COR-L47 (cell line): ENCODE data around the gene ZFC3H1.

Experiments
- DNase-seq: peaks from one replicate; lab custom pipeline; 2025; lab: John Stamatoyannopoulos, UW

Gene ZFC3H1

GRCh38 chr12:71638499-71638898, 25.1 kb downstream of the ZFC3H1 start:
- DNase-seq: no peak

DNA sequence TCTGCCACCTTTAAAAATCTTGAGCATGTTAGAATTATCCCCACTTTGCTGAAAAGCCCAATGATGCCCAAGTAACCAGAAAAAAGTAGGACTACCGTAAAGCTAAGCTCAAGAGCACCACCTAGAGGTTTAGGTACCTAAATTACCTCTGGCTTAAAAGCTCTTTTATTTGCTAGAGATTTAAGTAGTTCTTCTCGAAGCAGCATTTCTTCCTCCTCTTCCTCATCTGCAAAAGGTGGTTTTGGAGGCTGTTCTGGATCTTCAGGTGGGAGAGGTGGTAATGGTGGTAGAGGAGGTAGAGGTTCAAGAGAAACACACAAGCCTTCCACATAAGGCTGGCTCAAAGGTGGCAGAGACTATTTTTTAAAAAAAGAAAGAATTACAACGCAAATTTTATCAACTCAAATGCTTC, 26.9 kb downstream of the ZFC3H1 start:
- peak; percentile 84 for DNase-seq

DNA sequence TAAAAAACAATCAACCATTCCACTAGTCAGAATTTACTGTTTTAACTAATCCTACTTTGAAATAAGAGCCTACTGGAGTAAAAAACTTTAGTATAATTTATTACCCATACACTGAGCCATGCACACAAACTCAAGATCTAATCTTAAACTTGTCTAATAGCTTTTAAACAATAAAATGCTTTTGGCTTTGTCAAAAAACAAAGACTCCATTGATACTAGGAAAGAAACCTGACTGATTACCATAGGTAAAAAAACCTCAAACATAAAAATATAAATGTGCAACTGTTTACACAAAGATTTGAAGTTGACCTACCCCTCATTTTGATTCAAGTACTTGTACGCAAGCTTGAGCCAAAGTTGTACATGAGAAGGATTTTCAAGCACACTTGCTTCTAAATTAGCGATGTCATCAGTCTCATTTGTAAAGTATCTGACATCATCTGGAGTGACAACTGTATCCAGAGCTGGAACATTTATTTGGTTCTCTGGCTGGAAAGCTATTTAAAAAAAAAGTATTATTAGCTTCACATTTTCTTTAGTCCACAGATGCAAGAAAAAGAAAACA, 36.1 kb downstream of the ZFC3H1 start:
- DNase-seq: no peak

GRCh38 chr12:71626768-71627167, 36.9 kb downstream of the ZFC3H1 start:
- no peak for DNase-seq

DNA sequence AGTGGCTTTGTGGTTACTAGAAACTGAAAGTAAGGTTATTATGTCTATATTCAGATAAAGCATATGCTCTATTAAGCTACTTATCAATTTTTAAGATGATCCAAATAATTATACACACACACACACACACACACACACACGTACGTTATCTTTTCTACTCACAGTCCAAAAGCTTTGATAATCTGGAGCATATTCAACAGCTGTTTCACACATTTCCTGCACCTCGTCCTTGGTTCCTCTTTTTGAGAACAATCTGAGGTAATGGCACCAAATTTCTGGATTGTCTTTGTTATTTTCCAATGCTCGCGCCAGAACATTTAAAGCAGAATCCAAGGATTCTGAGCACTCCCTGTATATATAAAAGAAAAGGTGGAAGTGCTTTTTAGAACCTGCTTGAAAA, 37.5 kb downstream of the ZFC3H1 start:
- no peak for DNase-seq

- DNase-seq: no peak
Measured at GRCh38 chr12:71625476-71625875, 38.2 kb downstream of the ZFC3H1 start.

GRCh38 chr12:71621938-71622337, 41.7 kb downstream of the ZFC3H1 start:
- DNase-seq: no peak

DNA sequence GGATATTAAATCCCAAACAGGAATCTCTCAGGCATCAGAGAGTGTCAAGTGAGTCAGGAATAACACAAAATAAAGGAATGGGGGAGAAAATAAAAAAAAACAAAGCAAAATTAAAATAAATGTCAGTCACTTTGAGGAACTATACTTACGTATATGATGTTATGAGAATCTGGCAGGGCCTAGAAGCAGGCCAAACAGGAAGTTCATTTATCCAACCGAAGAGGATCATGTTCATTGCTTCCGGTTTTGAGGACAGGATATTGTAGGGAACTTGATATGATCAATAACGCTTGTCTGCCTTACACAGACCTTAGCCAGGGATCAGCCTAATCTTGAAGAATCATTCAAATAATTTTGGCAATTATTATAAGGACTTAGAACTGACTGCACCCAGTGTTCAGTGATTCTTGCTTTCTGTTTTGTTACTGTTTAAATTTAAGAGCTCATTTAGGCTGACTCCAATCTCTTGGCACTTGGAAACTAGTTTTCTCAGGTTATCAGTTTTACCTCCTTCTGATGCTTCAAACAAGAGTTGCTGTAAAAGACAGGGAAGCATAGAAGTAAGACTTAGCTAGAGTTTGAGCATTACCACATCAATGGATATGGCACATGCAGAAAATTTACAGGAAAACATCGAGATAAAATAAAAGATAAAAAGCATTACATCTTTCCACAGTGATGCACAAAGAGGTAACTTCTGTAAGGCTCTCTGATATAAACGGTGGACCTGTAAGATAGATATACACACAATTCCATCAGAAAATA, 53.4 kb downstream of the ZFC3H1 start:
- no peak for DNase-seq

GRCh38 chr12:71607494-71608330, 55.9 kb downstream of the ZFC3H1 start:
- no peak for DNase-seq

- no peak for DNase-seq
Measured at GRCh38 chr12:71605039-71605438, 58.6 kb downstream of the ZFC3H1 start.

DNA sequence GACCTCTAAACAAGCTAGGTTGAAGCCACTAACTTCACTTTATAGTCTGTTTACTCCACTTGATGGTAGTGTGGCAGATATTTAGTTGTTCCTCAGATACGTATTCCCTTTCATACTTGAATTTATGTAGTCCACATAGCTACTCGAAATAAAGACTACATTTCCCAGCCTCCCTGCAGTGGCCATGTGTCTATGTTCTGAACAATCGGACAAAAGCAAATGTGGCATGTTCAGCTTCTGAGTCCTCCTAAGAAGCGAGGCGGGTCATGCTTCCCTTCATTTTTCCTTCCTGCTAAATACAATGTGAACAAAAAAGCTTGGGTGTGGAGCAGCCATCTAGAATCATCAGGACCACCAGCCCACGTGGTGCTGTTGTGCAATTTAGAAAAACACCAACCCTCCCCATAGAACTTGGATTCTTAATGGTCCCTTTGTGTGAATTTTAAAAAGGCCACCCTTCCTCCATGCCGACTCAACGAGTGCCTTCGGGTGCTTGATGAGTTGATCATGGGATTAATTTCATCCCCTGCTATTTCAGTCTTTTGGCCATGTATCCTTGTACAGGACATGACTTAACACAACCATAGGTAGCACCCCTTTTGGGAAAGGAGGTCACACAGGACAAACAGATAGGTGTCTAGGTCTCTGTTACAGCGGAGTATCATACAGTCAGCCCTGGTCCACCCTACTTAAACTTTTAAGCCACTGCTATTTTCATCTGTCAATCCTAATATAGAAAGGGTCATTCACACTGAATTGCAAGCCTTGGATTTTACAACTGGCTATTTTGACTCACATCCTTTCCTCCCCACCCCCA, 60.7 kb downstream of the ZFC3H1 start:
- DNase-seq: no peak

DNA sequence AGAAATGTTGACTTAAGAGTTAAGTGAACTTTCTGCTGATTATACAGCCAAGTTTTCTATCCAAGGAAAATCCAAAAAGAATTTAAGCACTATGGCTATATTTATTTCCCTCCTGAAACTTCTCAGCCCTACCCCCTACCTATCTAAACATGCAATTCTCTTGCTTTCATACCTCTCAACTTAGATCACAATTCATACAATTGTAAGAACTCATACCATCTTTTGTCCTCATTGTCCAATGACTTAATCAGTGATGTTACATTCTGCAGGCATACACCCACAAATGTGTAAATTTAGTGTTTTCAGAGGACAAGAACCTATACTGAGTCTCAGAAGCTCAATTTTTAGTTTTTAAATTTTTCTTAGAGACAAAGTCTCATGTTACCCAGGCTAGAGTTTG, 62.1 kb downstream of the ZFC3H1 start:
- DNase-seq: no peak

DNA sequence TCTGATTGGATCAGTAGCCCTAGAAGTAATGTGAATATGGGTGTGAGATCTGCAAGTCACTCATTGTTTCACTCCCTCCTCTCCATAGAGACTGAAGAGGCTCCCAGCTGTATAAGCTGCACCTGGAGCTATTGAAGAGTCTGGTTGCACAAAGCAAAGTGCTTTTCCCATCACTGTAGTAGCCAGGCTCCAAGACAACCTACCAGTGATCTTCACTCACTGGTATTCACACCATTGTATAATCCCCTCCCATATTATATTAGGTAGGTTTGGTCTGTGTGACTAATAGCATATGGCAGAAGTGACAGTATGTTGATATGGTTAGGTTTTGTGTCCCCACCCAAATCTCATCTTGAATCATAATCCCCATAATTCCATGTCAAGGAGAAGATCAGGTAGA, 64.4 kb downstream of the ZFC3H1 start:
- DNase-seq: no peak

- no peak for DNase-seq
Measured at GRCh38 chr12:71594214-71594948, 69.3 kb downstream of the ZFC3H1 start.

GRCh38 chr12:71592841-71593240, 70.8 kb downstream of the ZFC3H1 start:
- no peak for DNase-seq

DNA sequence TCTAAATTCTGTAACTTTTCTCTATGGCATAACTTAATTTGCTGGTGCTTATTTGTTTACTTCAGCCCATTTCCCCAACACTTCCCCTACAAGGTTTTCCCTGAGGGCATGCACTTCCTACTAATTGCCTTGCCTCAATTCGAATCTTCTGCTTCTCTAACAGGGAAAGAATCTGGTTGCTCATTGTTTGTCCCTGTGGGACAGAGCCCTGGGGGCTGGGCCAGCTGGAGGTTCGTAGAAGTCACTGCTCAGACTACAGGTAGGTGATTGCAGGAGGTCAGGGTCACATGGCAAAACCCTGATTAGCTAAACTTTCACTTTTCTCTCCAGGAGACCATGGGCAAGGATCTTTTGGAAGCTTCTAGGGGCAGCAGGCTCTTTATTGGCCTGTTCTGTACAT, 72.0 kb downstream of the ZFC3H1 start:
- no peak for DNase-seq

- DNase-seq: no peak
Measured at GRCh38 chr12:71589478-71589881, 74.2 kb downstream of the ZFC3H1 start.

GRCh38 chr12:71587012-71587411, 76.6 kb downstream of the ZFC3H1 start:
- DNase-seq: no peak

- DNase-seq: no peak
Measured at GRCh38 chr12:71585218-71585617, 78.4 kb downstream of the ZFC3H1 start.

- no peak for DNase-seq
Measured at GRCh38 chr12:71584356-71584755, 79.3 kb downstream of the ZFC3H1 start.

GRCh38 chr12:71582925-71583324, 80.7 kb downstream of the ZFC3H1 start:
- DNase-seq: no peak
